GM04504 (cell line): ENCODE measurements around the gene ADGRB3.

Experiments used
- DNase-seq: peaks from one replicate; pipeline ENCODE4 v3.0.0-alpha.2; 2012; ENCODE audit warnings: low read depth

ADGRB3 gene

GRCh38 chr6:68634726-68635411, at the start of gene ADGRB3:
ADGRB3 (plus strand) TSS chr6:68635282; CDS start chr6:68638676, 3,394 bp downstream.
- DNase-seq = no peak

- DNase-seq = no peak
Observed at GRCh38 chr6:68593558-68593957, 41.5 kb upstream of the ADGRB3 start.

GRCh38 chr6:68597642-68598041, 37.4 kb upstream of the ADGRB3 start:
- no peak for DNase-seq

- DNase-seq = no peak
Observed at GRCh38 chr6:68615938-68616337, 19.1 kb upstream of the ADGRB3 start.

GRCh38 chr6:68625998-68626397, 9.1 kb upstream of the ADGRB3 start:
- DNase-seq = no peak

- no peak for DNase-seq
Observed at GRCh38 chr6:68628161-68628560, 6.9 kb upstream of the ADGRB3 start.

- DNase-seq = no peak
Observed at GRCh38 chr6:68632734-68633133, 2.3 kb upstream of the ADGRB3 start.

GRCh38 chr6:68633281-68633971, 1.7 kb upstream of the ADGRB3 start:
- DNase-seq = no peak

- no peak for DNase-seq
Observed at GRCh38 chr6:68633972-68634725, 933 bp upstream of the ADGRB3 start.

- DNase-seq = no peak
Observed at GRCh38 chr6:68635412-68635705, 277 bp downstream of the ADGRB3 start.

- DNase-seq = no peak
Observed at GRCh38 chr6:68635706-68636513, 828 bp downstream of the ADGRB3 start.

- DNase-seq = no peak
Observed at GRCh38 chr6:68636666-68637065, 1.6 kb downstream of the ADGRB3 start.

GRCh38 chr6:68637071-68637470, 2.0 kb downstream of the ADGRB3 start:
- no peak for DNase-seq

GRCh38 chr6:68637782-68638181, 2.7 kb downstream of the ADGRB3 start:
- no peak for DNase-seq

GRCh38 chr6:68638230-68638900, 3.3 kb downstream of the ADGRB3 start:
- no peak for DNase-seq

GRCh38 chr6:68639211-68639610, 4.1 kb downstream of the ADGRB3 start:
- no peak for DNase-seq

GRCh38 chr6:68639826-68640490, 4.9 kb downstream of the ADGRB3 start:
- DNase-seq = no peak

- no peak for DNase-seq
Observed at GRCh38 chr6:68640491-68640835, 5.4 kb downstream of the ADGRB3 start.

- DNase-seq = no peak
Observed at GRCh38 chr6:68641172-68641571, 6.1 kb downstream of the ADGRB3 start.

GRCh38 chr6:68642081-68642480, 7.0 kb downstream of the ADGRB3 start:
- no peak for DNase-seq

- no peak for DNase-seq
Observed at GRCh38 chr6:68642977-68643376, 7.9 kb downstream of the ADGRB3 start.
